Testis (tissue), 2 donors: Measurements from ENCODE around the gene VWA5B1.

ENCODE experiments used
- POLR2A ChIP-seq: fragments of 450-650 bp; IDR thresholded peaks from one replicate; pipeline ENCODE4 v1.6.1; 2017; ENCODE audit warnings: antibody characterized with exemption, mild to moderate bottlenecking, moderate library complexity
- TF ChIP-seq, protein P1 (sequence below), 3 experiments: fragments of 450-650 bp in 2 of 3; fragments of 200-600 bp in 1 of 3; sonication (generic) in 1 of 3; IDR thresholded peaks; one replicate each; pipeline ENCODE4 v1.5.1; 2016 to 2019; ENCODE audit warnings: antibody characterized with exemption in 3 of 3, mild to moderate bottlenecking in 2 of 3, moderate library complexity in 1 of 3

DNA sequence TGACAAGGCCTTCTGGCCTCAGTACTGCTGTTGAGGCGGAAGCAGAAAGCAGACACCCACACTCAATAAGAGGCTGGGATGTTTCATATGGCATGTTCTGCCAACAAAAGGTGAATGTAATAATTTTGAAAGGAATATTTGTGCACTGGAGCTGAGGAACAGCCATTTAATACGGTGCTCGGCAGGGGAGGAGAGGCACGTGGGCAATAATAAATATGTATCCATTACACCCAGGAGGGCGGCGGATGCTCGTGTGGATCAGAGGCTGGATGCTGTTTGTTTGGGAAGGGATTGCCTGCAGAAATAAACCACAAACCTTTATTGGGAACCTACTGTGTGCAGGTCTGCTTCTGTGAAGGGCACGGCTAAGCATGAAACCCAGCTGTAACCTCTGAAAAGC, 92.0 kb downstream of the VWA5B1 start:
- TF ChIP-seq, protein P1, sequence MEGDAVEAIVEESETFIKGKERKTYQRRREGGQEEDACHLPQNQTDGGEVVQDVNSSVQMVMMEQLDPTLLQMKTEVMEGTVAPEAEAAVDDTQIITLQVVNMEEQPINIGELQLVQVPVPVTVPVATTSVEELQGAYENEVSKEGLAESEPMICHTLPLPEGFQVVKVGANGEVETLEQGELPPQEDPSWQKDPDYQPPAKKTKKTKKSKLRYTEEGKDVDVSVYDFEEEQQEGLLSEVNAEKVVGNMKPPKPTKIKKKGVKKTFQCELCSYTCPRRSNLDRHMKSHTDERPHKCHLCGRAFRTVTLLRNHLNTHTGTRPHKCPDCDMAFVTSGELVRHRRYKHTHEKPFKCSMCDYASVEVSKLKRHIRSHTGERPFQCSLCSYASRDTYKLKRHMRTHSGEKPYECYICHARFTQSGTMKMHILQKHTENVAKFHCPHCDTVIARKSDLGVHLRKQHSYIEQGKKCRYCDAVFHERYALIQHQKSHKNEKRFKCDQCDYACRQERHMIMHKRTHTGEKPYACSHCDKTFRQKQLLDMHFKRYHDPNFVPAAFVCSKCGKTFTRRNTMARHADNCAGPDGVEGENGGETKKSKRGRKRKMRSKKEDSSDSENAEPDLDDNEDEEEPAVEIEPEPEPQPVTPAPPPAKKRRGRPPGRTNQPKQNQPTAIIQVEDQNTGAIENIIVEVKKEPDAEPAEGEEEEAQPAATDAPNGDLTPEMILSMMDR (IDR thresholded peaks at IDR 0.05), result no peak
- TF ChIP-seq POLR2A, result no peak
